ENCODE measurements around the gene WNT6.

The WNT6 gene

GRCh38 chr2:218892693-218893348 lies 33.2 kb downstream of the WNT6 start:
- DNase-seq, result peak in 33 of 56 donors; percentile 17 to 70 (median 44)

- DNase-seq, result no peak
Observed at GRCh38 chr2:218893349-218894150, 33.9 kb downstream of the WNT6 start.

GRCh38 chr2:218894151-218894879 lies 34.7 kb downstream of the WNT6 start:
- DNase-seq, result no peak

- no peak for DNase-seq
Observed at GRCh38 chr2:218894880-218895157, 35.2 kb downstream of the WNT6 start.

GRCh38 chr2:218895326-218895725 lies 35.7 kb downstream of the WNT6 start:
- DNase-seq, result no peak

GRCh38 chr2:218895759-218896500 lies 36.3 kb downstream of the WNT6 start:
- no peak for DNase-seq

GRCh38 chr2:218896501-218897393 lies 37.1 kb downstream of the WNT6 start:
- DNase-seq, result peak in 1 of 56 donors; percentile 27

- DNase-seq, result no peak
Observed at GRCh38 chr2:218897394-218898108, 37.9 kb downstream of the WNT6 start.

- DNase-seq, result peak in 33 of 56 donors; percentile 11 to 71 (median 35)
Observed at GRCh38 chr2:218898109-218898878, 38.7 kb downstream of the WNT6 start.

- no peak for DNase-seq
Observed at GRCh38 chr2:218899147-218899546, 39.5 kb downstream of the WNT6 start.

GRCh38 chr2:218902427-218902826 lies 42.8 kb downstream of the WNT6 start:
- DNase-seq, result no peak

- no peak for DNase-seq
Observed at GRCh38 chr2:218904176-218904575, 44.6 kb downstream of the WNT6 start.

GRCh38 chr2:218908721-218909619 lies 49.4 kb downstream of the WNT6 start:
- DNase-seq, result peak in 48 of 56 donors; percentile 12 to 81 (median 58)

GRCh38 chr2:218910741-218911140 lies 51.1 kb downstream of the WNT6 start:
- DNase-seq, result no peak

- DNase-seq, result no peak
Observed at GRCh38 chr2:218920504-218920903, 60.9 kb downstream of the WNT6 start.

All from amygdala (tissue), 56 donors.